ENCODE results near the gene ZNF699. TPM values are rescaled to one million over a fixed set of nuclear protein-coding genes. Genes with fewer than 3 reads are reported as not detected.

ZNF699 gene
- total RNA-seq (10 to 100 TPM; 11.9 to 12.0 TPM), polyA plus RNA-seq (ENCODE audit: insufficient read depth, low read depth, low replicate concordance) (2.2 TPM)
- long read RNA-seq, donor 1, partial matches to known transcripts, result 52 of 52 reads
- long read RNA-seq, donor 1, other reads (novel, unspliced or antisense), result 0 of 52 reads
- long read RNA-seq, donor 2, result 0 reads

GRCh38 chr19:9309139-9309973 is at the start of gene ZNF699:
ZNF699 (minus strand) TSS chr19:9309838; CDS start chr19:9305119, 4,719 bp downstream.
- H3K27ac ChIP-seq, result peak within 1 kb of the TSS; percentile 93 to 94
- intact Hi-C loops (cut with DNase I; ENCODE audit: low total_unique reads), result no loop called here
- H3K4me1 ChIP-seq, result peaks cover 10% of the 10 kb centered on the region
- H3K9me3 ChIP-seq, result no peaks in the 10 kb centered on the region
- TF ChIP-seq, protein P1, sequence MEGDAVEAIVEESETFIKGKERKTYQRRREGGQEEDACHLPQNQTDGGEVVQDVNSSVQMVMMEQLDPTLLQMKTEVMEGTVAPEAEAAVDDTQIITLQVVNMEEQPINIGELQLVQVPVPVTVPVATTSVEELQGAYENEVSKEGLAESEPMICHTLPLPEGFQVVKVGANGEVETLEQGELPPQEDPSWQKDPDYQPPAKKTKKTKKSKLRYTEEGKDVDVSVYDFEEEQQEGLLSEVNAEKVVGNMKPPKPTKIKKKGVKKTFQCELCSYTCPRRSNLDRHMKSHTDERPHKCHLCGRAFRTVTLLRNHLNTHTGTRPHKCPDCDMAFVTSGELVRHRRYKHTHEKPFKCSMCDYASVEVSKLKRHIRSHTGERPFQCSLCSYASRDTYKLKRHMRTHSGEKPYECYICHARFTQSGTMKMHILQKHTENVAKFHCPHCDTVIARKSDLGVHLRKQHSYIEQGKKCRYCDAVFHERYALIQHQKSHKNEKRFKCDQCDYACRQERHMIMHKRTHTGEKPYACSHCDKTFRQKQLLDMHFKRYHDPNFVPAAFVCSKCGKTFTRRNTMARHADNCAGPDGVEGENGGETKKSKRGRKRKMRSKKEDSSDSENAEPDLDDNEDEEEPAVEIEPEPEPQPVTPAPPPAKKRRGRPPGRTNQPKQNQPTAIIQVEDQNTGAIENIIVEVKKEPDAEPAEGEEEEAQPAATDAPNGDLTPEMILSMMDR (IDR thresholded peaks at IDR 0.05), result no peak
- no peak for TF ChIP-seq POLR2A (IDR thresholded peaks at IDR 0.05)
- H3K27me3 ChIP-seq, result no peaks in the 10 kb centered on the region
- DNase-seq, result peak; percentile 98
- H3K4me3 ChIP-seq, result peak within 1 kb of the TSS; percentile 91 to 97
- 0 to 1% methylated on average over 31 to 59 of the region's 63 CpGs for WGBS, 2 donors
- H3K36me3 ChIP-seq (ENCODE audit: low read depth, missing control alignments), result no peaks in the 10 kb centered on the region

DNA sequence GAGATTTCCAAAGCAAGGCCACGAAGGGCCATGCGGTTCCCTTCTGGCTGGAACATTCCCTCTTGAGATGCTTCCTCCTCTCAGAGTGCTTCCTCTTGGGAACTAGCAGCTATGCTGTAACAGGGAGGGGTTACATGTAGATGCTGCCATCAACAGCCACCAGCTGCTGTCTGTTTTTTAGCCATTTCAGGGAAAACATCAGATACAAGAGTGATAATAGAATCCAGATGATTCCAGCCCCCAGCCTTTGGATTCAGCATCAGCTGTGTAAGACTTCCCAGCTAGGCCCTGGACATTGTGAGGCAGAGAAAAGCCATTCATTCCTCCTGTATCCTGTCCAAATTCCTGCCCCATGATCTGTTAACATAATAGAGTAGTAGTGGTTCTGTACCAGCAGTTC is 45.0 kb upstream of the ZNF699 start:
- Histone ChIP-seq H3K36me3 (ENCODE audit: low read depth, missing control alignments) (peaks cover 4% of the 10 kb centered on the region), H3K4me1 (no peaks in the 10 kb centered on the region), H3K4me3 (no peak overlapping the region), H3K27ac (no peak overlapping the region), H3K9me3 (no peaks in the 10 kb centered on the region), H3K27me3 (no peaks in the 10 kb centered on the region)
- 95 to 96% methylated on average over 2 of the region's 2 CpGs for WGBS, 2 donors
- intact Hi-C loops (cut with DNase I; ENCODE audit: low total_unique reads), result no loop called here
- no peak for TF ChIP-seq POLR2A (IDR thresholded peaks at IDR 0.05)
- TF ChIP-seq, protein P1 (IDR thresholded peaks at IDR 0.05), result no peak
- DNase-seq, result no peak

GRCh38 chr19:9353011-9353410 is 43.4 kb upstream of the ZNF699 start:
- no peaks in the 10 kb centered on the region for H3K9me3 ChIP-seq
- TF ChIP-seq, protein P1 (IDR thresholded peaks at IDR 0.05), result no peak
- no peak for TF ChIP-seq POLR2A (IDR thresholded peaks at IDR 0.05)

GRCh38 chr19:9352505-9352904 is 42.9 kb upstream of the ZNF699 start:
- intact Hi-C loops (cut with DNase I; ENCODE audit: low total_unique reads), result no loop called here
- DNase-seq, result no peak
- 93 to 98% methylated on average over 2 of the region's 2 CpGs for WGBS, 2 donors
- Histone ChIP-seq H3K27ac (no peak overlapping the region), H3K9me3 (no peaks in the 10 kb centered on the region), H3K36me3 (ENCODE audit: low read depth, missing control alignments) (no peaks in the 10 kb centered on the region), H3K4me3 (no peak overlapping the region), H3K4me1 (no peaks in the 10 kb centered on the region), H3K27me3 (no peaks in the 10 kb centered on the region)
- no peak for TF ChIP-seq POLR2A (IDR thresholded peaks at IDR 0.05)
- TF ChIP-seq, protein P1 (IDR thresholded peaks at IDR 0.05), result no peak

More at GRCh38 chr19:9353011-9353410, 43.4 kb upstream of the ZNF699 start:
- Histone ChIP-seq H3K27ac (no peak overlapping the region), H3K36me3 (ENCODE audit: low read depth, missing control alignments) (no peaks in the 10 kb centered on the region), H3K4me3 (no peak overlapping the region), H3K4me1 (no peaks in the 10 kb centered on the region), H3K27me3 (no peaks in the 10 kb centered on the region)
- no peak for DNase-seq
- intact Hi-C loops (cut with DNase I; ENCODE audit: low total_unique reads), result no loop called here

All from testis (tissue), 5 donors.